A673 (cell line): ENCODE measurements around the gene CNOT4.

Source experiments
- EZH2 ChIP-seq: fragments of 200-600 bp; sonication (generic); IDR thresholded peaks from 2 replicates; pipeline ENCODE4 v1.6.1; 2017; ENCODE audit warnings: borderline replicate concordance, low read depth, mild to moderate bottlenecking, mixed read lengths, antibody characterized with exemption, low read length; ENCODE audit not compliant: poor library complexity, severe bottlenecking
- TF ChIP-seq, protein P1 (sequence below): fragments of 300-800, 200-600 bp; sonication (generic); conservative IDR thresholded peaks from 2 replicates; pipeline ENCODE4 v1.5.1; 2017; ENCODE audit warnings: low read depth, mild to moderate bottlenecking, antibody characterized with exemption, low read length, moderate library complexity, mixed read lengths

DNA sequence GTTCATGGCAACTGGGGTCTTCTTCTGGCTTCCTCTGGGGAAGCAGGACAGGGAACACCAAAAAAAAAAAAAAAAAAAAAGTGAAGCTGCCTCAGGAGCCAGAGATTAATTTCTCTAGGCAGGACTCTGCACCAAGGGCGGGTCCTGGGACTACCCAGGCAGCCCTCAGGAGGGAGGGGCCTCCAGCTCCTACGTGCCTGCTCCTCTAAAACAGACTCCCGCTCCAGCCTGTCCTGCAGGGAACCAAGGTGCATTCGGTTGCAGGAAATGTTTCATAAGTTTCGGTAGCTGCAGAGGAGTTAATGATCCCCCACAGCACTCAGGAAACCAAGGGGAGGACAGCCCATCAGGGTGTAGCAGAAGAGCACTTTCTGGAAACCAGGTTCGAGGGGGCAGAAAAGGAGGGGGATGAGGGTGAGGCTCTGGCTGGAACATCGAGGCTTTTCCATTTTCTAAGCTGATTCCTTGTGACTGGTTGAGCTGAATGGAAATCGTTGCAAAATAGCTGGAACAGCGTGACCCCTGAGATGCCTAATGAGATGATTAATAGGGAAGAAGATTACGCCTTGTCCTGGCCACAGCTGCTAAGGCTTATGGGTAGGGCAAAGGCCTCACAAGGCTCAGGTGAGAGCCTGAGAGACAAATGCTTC lies 192.1 kb downstream of the CNOT4 start:
- TF ChIP-seq, protein P1, sequence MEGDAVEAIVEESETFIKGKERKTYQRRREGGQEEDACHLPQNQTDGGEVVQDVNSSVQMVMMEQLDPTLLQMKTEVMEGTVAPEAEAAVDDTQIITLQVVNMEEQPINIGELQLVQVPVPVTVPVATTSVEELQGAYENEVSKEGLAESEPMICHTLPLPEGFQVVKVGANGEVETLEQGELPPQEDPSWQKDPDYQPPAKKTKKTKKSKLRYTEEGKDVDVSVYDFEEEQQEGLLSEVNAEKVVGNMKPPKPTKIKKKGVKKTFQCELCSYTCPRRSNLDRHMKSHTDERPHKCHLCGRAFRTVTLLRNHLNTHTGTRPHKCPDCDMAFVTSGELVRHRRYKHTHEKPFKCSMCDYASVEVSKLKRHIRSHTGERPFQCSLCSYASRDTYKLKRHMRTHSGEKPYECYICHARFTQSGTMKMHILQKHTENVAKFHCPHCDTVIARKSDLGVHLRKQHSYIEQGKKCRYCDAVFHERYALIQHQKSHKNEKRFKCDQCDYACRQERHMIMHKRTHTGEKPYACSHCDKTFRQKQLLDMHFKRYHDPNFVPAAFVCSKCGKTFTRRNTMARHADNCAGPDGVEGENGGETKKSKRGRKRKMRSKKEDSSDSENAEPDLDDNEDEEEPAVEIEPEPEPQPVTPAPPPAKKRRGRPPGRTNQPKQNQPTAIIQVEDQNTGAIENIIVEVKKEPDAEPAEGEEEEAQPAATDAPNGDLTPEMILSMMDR = no peak
- no peak for TF ChIP-seq EZH2
